Right lung (tissue), 5 donors: Measurements from ENCODE around the gene SEC14L1. TPM values are rescaled to one million over a fixed set of nuclear protein-coding genes. Genes with fewer than 3 reads are reported as not detected.

Source experiments
- DNase-seq, 2 donors: peaks; one replicate each; pipeline ENCODE4 v3.0.0-alpha.2; 2013
- polyA plus RNA-seq, 5 donors: library from polyadenylated mRNA; unstranded; fragments of 120-200 nt; gene quantifications; one replicate each; pipeline versions ENCODE4 v1.2.1 to v1.2.3, GENCODE V29; 2013; ENCODE audit warnings: inconsistent platforms in 1 of 5, low replicate concordance in 1 of 5; ENCODE audit not compliant: insufficient read length in 5 of 5, insufficient read depth in 1 of 5

The SEC14L1 gene
- polyA plus RNA-seq, 5 donors = 78.0 to 93.8 (median 81.1) TPM

GRCh38 chr17:77111934-77112296 is 28.9 kb upstream of the SEC14L1 start:
- DNase-seq = no peak

DNA sequence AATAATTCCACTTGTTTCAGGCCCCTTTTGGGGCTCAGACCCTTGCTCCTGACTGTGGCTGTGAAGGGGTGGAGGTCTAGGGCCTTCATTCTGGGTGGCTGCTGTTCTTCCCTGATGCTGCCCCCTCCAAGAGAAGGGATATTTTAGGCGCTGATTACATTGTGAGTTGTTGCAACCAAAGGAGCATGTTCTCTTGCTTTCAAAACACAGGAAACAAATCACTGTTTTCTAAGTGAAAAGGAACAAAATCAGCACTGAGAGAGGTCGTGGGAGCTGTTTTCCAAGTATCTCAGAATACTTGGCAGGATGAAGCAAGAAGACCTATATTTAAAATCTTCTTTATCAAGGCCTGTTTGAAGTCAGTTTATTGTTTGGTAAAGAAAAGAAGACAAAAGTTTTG is 25.3 kb upstream of the SEC14L1 start:
- DNase-seq = no peak

DNA sequence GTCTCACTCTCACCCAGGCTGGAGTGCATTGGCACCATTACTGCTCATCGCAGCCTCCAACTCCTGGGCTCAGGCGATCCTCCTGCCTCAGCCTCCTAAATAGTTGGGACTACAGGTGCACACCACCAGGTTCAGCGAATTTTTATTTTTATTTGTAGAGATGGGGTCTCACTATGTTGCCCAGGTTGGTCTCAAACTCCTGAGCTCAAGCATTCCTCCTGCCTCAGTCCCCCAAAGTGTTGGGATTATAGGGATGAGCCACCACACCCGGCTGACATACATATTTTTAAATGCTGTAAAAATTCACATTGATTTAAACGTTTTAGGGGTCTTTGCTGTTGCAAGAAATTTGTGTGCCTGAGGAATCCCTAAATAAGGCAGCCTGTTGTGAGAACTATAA is 24.8 kb upstream of the SEC14L1 start:
- no peak for DNase-seq

DNA sequence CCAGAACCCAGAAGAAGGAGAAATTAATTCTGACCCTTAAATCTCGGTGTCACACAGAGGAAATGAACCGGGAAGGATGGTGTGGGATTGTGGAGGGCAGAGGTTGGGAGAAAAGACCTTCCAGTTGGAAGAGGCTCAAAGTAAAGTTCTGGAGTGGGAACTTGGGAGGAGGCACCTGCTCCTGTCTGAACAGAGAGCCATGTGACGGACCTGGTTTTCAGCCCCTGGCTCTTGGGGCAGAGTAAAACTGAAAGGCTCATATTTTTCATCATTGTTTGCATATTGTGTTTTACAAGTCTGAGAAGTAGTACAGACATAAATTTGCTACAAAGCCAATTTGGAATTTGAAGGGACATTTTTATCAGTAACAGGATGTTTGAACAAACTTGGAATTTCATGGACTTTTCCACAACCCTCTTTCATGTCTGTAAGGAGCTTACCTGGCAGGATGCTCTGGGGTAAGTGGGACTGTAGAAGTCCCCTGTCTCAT is 24.4 kb upstream of the SEC14L1 start:
- DNase-seq = no peak

- DNase-seq = no peak
Observed at GRCh38 chr17:77117415-77117814, 23.4 kb upstream of the SEC14L1 start.

GRCh38 chr17:77118251-77118928 is 22.4 kb upstream of the SEC14L1 start:
- no peak for DNase-seq

DNA sequence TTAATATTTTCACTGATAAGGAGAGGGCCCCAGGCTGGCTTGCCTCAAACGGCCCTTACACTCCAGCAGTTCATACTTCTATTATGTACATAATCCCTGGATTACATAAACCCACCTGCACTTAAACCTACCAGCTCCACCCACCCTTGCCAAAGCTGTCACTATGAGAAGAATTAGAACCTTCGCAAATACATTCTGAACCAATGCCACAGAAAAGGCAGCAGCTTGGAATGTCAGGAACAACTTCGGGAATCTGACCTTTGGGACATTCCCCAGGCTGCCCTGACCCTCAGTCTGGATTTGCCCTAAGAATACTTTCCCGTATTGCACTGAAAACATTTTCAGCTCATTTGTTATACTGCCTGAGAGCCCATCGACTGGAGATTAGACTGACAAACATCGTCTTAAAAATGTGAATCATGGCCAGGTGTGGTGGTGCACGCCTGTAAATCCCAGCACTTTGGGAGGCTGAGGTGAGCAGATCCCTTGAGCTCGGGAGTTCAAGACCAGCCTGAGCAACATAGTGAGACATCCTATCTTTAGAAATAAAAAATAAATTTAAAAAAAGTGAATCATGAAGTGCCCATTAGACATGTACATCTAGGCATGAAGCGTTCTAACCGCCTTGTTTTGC is 21.0 kb upstream of the SEC14L1 start:
- DNase-seq = no peak

- DNase-seq = no peak
Observed at GRCh38 chr17:77120868-77121267, 19.9 kb upstream of the SEC14L1 start.

GRCh38 chr17:77124192-77124889 is 16.4 kb upstream of the SEC14L1 start:
- DNase-seq = no peak

DNA sequence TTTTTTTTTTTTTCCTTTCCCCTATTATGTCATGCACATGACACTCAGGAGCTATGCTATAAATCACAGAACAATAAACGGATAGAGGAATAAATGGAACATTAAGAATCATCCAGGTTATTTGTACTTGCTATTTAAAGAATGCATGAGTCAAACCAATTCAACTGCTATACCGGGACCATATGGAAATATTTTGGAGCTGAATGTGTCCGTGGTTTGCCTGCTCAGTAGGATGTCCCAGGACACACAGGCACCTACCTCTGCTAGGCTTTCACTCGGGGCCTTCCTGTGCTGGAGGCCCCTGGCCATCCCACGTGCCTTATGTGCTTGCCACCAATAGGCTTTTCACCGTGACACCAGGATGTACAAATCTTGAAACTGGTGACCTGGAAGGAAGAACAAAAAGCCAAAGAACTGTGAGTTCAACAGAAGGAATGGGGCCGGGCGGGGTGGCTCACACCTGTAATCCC is 15.3 kb upstream of the SEC14L1 start:
- no peak for DNase-seq

GRCh38 chr17:77126519-77126918 is 14.2 kb upstream of the SEC14L1 start:
- no peak for DNase-seq

DNA sequence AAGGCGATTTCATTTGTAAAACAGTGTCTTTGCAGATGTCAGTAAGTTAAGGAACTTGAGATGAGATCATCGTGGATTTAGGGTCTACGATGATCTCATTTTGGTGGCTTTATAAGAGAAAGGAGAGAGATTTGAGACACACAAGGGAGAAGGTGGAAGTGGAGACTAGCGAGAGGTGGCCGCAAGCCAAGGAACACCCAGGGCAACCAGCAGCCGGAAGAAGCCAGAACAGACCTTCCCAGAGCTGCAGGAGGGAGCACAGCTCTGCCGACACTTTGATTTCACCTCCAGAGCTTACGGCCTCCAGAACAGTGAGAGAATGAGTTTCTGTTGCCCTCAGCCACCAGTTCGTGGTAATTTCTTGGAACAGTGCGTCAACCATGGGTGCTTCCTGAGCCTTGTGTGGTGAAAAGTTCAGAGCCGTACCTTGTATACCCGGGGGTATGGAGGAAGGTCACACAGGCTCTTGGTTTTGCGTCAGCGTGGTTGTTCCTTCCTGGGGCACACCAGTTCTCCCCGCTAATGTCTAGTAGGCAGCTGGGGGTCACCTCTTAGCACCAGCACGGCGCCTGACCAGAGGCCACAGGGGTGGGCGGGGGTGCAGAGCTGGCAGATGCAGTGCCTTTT is 12.9 kb upstream of the SEC14L1 start:
- no peak for DNase-seq

- DNase-seq = no peak
Observed at GRCh38 chr17:77128896-77129567, 11.7 kb upstream of the SEC14L1 start.

GRCh38 chr17:77129568-77130301 is 11.0 kb upstream of the SEC14L1 start:
- no peak for DNase-seq

GRCh38 chr17:77130525-77130924 is 10.2 kb upstream of the SEC14L1 start:
- DNase-seq = no peak

- DNase-seq = no peak
Observed at GRCh38 chr17:77131904-77132303, 8.9 kb upstream of the SEC14L1 start.

GRCh38 chr17:77132411-77133086 is 8.2 kb upstream of the SEC14L1 start:
- no peak for DNase-seq

- DNase-seq = no peak
Observed at GRCh38 chr17:77133087-77133638, 7.6 kb upstream of the SEC14L1 start.

GRCh38 chr17:77136420-77136767 is 4.4 kb upstream of the SEC14L1 start:
- no peak for DNase-seq

GRCh38 chr17:77137111-77137510 is 3.7 kb upstream of the SEC14L1 start:
- DNase-seq = no peak
